ENCODE results near the gene B3GAT3. TPM values are rescaled to one million over a fixed set of nuclear protein-coding genes. Genes with fewer than 3 reads are reported as not detected.

B3GAT3 gene
- total and polyA plus RNA-seq, 10 of the 15 experiments (the other 5 are each of a cell fraction or from before 2014, with no cell fraction given): 0.31 to 52.7 (median 29.8) TPM

GRCh38 chr11:62611705-62612365, 10.0 kb downstream of the B3GAT3 start (continued):
- peak; percentile 49; the same call in 1 of the 2 replicates for TF ChIP-seq CREM (IDR thresholded peaks at IDR 0.05; ENCODE audit: low read depth)
- TF ChIP-seq HCFC1 (IDR thresholded peaks at IDR 0.05; ENCODE audit: low read length): 0 out of 2 replicates have a peak, but pooled peaks have one; percentile 10
- TF ChIP-seq NFYB (IDR thresholded peaks at IDR 0.05; ENCODE audit: insufficient read depth, low read depth, low read length): no peak
- no peak for TF ChIP-seq RAD21 (IDR thresholded peaks at IDR 0.05; ENCODE audit: insufficient read depth, low read depth, low read length)
- no peak for TF ChIP-seq EGR1 (IDR thresholded peaks at IDR 0.05; ENCODE audit: borderline replicate concordance in 1 of 2, low read depth in 2 of 2, low read length in 2 of 2)
- no peak for TF ChIP-seq ZNF687 (IDR thresholded peaks at IDR 0.05)
- 0 out of 2 replicates have a peak, but pooled peaks have one; percentile 59 for TF ChIP-seq GATAD2B (conservative IDR thresholded peaks at IDR 0.05; ENCODE audit: low read depth)
- no peak for TF ChIP-seq ESRRA (IDR thresholded peaks at IDR 0.05; ENCODE audit: low read length)
- peak; percentile 64; the same call in 1 of the 2 replicates for TF ChIP-seq HDGF (IDR thresholded peaks at IDR 0.05)
- peak; percentile 59; the same call in 1 of the 2 replicates for TF ChIP-seq POLR2AphosphoS5 (IDR thresholded peaks at IDR 0.05; ENCODE audit: low read length)
